GM18511 (cell line): Measurements from ENCODE around the gene CALML3.

Experiments used
- ATAC-seq: cut with Tn5 transposase; IDR thresholded peaks from one replicate; pipeline ENCODE4 v1.9.1; 2021; ENCODE audit warnings: mild to moderate bottlenecking, moderate library complexity; ENCODE audit not compliant: unreplicated experiment

The CALML3 gene

GRCh38 chr10:5490698-5491464, 33.9 kb upstream of the CALML3 start:
- no peak for ATAC-seq

GRCh38 chr10:5491477-5491876, 33.3 kb upstream of the CALML3 start:
- ATAC-seq, result no peak

DNA sequence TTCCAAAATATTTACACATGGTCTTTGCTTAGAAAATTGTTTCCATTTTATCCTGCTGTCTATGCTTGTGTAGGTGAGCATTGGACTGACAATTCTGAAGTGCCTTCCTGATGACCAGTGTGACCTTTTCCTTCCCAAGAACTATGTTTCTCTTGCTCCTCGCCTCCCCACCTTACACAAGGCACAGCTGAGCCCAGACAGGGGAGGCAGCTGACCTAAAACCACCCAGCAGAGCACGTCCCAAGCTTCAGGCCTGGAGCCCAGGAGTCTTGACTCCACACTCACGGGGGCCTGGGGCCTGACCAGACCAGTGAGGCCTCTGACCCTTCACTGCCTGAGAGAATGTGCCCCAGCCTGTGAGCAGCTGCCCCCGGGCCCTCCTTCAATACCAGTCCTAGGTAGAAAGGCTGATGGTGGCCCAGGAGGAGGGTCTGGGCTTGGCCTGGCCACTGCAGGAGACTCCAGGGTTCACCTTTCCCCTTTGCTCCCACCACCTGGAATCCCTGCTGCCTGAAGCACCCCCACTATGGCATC, 32.4 kb upstream of the CALML3 start:
- ATAC-seq, result no peak

GRCh38 chr10:5492929-5493576, 31.7 kb upstream of the CALML3 start:
- ATAC-seq, result no peak

DNA sequence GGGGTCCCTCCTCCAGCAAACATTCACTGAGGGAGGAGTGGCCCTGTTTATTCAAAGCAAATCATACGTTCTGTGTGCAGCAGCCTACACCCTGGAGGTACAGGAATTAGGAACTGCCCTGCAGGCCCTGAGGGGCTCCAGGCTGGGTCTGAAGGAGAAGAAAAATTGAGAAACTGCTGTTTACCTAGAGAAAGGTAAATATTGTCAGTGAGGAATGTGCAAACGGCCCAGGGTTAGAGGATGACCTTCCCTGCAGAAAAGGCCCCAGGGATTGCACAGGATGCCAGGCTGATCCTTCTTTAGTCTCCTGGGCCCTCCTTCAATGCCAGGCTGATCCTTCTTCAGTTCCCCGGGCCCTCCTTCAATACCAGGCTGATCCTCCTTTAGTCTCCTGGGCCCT, 31.1 kb upstream of the CALML3 start:
- no peak for ATAC-seq

DNA sequence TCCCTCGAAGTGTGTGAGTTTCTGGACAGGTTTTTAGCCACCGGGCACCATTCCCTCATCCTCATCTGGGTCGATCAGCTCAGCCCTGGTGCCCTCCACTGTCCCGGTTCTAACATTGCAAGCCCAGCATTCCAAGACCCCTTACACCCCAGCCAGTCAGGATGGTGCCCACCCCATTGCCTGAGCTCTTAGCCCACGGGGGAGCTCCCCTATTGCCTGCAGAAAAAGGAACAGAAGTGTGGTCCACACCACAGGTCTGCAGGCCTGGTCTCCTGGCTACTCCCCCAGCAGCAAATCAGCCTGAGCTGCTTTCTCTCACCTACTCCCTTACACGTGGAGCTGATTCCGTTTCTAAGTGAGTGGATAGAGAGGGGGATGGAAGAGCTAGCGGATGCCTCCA, 30.1 kb upstream of the CALML3 start:
- no peak for ATAC-seq

DNA sequence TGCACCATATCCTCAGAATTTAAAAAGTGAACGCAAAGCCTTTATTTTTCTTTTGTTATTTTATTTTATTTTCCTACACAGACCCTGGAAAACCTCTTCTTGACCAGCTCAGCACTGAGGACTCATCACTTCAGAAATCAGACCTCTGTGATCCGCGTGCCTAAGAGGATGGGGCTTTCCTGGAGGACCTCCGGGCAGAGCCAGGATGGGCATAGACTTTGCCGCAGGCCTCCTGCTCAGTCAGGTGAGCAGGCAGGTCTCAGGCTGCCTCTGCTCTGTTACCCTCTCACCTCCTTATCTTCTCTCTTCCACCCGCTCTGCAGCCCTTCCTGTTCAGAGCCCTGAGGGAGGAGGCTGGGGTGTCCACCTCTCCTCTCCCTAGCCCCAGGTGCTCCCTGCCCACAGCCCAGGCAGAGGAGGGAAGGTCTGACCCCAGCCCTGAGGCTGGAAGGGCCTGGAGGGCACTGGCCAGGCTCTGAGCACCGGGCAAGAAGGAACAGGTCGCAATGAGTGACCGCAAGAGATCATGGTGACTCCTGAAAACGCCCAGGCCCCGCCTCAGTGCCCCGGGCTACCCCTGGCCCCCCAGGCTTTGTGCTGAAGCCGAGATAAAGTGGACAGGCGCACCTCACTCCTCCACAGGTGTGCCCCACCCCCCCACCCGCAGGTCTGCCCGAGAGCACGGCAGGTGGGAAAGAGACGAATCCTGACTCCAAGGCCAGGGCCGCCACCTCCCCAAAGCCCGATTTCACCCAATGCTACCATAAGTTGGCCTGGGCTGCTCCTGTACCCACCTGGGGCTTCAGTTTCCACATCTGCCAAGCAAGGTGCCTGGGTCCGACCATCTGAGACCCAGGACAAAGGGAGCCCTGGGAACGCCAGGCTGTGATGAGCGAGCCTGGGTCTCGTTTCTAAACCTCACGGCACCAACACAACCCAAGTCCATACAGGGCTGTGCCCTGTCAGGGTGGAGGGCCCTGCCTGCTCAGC, 28.2 kb upstream of the CALML3 start:
- no peak for ATAC-seq

DNA sequence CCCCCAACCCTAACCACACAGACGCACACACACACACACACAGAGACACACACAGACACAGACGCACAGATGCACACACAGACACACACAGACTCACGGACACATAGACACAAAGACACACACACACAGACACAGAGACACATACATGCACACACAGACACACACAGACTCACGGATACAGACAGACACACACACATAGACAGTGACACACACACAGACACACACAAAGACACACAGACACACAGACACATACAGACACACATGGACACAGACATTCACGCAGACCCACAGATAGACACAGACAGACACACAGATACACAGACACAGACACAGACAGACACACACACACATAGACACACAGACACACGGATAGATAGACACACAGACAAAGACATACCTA, 27.5 kb upstream of the CALML3 start:
- ATAC-seq, result no peak

GRCh38 chr10:5497948-5498730, 26.6 kb upstream of the CALML3 start:
- ATAC-seq, result no peak

DNA sequence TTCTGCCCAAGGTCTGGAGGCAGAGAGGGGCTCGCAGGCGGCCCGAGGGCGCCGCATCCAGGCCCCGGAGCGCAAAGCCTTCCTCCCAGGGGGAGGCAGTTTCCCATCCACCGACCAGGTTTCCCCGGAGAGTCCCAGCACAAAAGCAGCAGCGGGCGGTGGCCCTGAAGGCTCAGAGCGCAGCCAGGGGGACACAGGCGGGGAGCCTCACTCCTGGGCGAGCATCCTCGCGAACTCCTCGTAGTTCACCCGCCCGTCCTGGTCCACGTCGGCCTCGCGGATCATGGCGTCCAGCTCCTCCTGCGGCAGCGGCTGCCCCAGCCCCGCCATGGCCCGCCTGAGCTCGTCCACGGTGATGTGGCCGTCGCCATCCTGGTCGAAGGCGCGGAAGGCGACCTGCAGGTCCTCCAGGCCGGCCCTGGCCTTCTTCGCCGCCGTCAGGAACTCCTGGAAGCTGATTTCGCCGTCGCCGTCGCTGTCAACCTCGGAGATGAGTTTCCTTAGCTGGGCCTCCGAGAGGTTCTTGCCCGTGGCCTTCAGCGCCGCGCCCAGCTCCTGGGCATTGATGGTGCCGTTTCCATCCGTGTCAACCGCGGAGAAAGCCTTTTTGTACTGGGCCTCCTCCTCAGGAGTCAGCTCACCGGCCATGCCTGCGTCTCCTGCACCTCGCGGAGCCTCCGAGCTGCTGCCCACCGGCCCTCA, 25.8 kb upstream of the CALML3 start:
- ATAC-seq, result no peak

DNA sequence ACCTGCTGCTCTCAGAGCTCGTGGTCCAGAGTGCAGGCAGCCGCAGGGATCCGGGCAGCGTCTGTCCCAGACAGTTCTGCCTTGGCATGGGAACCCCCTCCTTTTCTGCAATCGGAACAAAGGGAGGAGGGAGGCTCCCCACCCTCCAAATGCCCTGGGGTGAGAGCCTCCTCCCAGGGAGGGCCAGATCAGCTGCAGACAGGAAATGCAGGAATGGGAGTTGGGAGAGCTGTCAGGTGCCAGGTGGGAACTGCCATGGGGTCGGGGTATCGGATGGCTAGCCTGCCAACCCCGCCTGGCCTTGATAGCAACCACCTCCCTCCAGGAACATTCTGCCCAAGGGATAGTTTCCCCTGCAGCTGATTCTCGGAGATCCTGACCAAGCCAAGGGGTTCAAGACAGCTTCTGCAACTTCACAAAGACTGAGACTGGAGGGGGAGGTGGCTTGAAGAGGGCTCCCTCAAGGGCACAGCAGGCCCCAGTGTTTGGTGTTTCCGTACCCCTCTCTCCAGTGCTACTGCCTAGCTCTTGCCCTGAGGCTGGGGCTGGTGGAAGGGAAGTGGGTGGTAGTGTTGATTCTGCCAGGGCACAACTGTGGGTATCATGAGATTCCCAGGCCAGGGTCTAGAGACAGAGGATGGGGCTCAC, 25.1 kb upstream of the CALML3 start, which contains the start of gene CALML5:
TSS of gene CALML5 (minus strand) at position 78 of the 648 bp plus-strand sequence. CDS start 132 bp downstream, outside the sequence.
- no peak for ATAC-seq

DNA sequence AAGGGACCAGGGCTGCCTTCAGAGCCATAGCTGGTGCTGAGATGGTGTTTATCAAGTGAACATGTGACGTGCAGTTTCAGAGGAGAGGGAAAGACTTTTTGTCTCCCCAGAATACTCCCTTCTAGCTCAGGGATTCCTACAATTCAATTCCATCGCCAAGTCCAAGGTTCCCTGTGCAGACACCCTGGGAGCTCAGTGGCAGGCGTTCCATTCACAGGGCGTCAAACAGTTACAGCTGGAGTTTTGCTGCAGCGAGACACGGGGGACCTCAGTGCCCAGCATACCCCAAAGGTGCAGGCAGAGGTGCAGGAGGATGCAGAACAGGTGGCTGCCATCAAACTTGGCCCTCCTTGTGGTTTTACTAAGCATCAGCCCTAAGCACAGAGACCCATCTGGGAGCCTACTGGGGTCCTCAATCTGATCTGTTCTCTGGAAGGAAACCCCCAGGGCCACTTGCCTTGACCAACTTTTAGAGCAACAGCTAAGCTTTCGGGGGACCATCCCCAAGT, 24.5 kb upstream of the CALML3 start:
- ATAC-seq, result no peak

DNA sequence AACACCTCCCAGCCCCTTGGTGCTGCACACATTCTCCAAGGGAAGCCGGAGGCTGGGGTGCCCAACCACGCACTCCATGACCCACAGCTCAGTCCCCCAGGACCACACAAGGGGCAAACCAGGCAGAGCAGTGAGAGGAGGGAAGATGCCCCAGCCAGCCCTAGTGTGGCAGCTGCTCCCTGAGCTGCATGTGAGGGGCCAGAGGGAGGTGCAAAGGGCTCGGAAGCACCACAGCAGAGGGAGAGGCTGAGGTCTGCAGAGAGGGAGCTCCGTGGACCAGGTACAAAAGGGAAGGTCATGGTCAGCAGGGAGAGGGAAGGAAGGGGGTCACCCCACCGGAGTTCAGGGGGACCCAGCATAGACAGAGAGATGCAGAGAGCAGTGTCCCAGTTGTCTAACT, 23.9 kb upstream of the CALML3 start:
- ATAC-seq, result no peak

- ATAC-seq, result no peak
Measured at GRCh38 chr10:5502061-5502521, 22.7 kb upstream of the CALML3 start.

DNA sequence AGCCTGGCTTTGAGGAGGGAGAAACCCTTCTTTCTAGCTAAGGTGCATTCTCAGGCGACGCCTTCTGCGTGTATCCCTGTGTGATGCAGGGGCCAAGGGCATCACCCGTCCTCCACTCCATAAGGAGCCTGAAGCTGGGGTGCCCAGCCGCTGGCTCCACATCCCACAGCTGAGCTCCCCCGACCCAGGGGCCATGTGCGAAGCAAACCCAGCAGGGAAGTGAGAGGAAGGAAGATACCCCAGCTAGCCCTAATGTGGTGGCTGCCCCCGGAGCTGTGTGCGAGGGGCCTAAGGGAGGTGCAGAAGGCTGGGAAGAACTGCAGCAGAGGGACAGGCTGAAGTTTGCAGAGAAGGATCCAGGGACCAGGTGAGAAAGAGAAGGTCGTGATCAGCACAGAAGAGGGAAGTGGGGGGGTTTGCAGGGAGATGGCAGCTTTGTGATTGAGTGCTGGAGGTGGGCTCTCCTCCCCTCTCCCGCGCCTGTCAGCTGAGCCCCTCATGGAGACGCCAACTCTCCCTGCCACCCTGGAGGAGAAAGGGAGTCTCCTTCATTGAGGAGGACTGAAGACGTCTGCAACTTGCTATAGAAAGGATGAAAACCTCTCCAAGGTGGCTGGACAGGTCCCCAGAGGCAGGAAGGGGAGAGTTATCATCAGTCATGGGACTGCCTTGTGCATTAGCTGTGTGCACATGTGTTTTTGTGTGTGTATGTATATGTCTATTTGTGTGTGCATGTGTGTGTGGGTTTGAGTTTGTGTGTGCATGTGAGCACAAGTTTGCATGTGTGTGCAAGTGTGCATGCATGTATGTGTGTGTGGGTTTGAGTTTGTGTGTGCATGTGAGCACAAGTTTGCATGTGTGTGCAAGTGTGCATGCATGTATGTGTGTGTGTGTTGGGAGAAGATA, 21.9 kb upstream of the CALML3 start:
- no peak for ATAC-seq

- no peak for ATAC-seq
Measured at GRCh38 chr10:5503477-5503835, 21.3 kb upstream of the CALML3 start.

DNA sequence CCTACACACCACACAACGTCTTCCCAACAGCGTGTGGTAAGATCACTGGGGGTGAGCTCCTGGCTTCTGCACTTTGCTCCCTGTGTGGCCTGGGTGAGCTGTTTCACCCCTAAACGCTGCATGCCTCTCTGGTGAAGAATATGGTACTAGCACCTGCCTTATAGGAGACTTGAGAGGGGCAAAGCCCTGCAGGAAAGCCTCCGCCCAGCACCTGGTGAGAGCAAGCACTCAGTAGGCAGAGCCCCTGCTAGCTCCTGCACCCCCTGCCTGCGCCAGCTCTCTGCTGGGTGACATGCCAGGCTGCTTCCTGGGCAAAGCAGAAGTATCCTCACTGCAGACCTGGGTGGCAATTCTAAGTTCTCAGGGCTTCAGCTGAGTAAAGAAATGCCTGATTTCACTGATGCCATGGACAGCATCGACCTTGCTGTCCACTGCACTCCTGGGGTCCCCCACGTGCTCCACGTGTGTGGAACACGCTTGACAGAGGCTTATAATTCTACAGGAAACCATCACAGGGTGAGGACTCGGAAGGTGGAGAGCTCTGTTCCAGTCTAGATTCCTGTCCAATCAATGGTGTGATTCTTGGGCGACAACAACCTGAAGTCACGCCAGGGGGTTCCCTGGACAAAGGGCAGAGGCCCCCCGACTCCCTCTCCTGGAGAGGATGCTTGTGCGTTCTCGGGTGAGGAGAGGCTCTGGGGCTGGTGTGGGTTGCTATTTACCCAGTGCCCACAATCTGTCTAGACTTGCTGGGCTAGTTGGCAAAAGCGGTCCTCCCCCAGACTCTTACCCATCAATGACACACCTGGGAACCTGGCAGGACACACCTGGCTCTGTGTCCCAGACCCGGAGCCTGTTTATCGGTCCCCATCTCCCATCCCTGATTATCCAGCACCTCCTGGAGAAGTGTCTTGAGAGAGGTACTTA, 20.4 kb upstream of the CALML3 start:
- ATAC-seq, result no peak
